AG10803 (cell line): Measurements from ENCODE around the gene L3MBTL2.

Experiments used
- DNase-seq: peaks from one replicate; pipeline ENCODE4 v3.0.0; 2010; ENCODE audit warnings: low read depth
- H3K4me3 ChIP-seq: 2 replicates; pipeline ENCODE4 v1.5.1; 2011; ENCODE audit warnings: mild to moderate bottlenecking, low read length, control low read depth
- TF ChIP-seq, protein P1 (sequence below): conservative IDR thresholded peaks from 2 replicates; pipeline ENCODE4 v1.5.1; 2011; ENCODE audit warnings: mild to moderate bottlenecking, low read length, control low read depth, inconsistent platforms

The L3MBTL2 gene

DNA sequence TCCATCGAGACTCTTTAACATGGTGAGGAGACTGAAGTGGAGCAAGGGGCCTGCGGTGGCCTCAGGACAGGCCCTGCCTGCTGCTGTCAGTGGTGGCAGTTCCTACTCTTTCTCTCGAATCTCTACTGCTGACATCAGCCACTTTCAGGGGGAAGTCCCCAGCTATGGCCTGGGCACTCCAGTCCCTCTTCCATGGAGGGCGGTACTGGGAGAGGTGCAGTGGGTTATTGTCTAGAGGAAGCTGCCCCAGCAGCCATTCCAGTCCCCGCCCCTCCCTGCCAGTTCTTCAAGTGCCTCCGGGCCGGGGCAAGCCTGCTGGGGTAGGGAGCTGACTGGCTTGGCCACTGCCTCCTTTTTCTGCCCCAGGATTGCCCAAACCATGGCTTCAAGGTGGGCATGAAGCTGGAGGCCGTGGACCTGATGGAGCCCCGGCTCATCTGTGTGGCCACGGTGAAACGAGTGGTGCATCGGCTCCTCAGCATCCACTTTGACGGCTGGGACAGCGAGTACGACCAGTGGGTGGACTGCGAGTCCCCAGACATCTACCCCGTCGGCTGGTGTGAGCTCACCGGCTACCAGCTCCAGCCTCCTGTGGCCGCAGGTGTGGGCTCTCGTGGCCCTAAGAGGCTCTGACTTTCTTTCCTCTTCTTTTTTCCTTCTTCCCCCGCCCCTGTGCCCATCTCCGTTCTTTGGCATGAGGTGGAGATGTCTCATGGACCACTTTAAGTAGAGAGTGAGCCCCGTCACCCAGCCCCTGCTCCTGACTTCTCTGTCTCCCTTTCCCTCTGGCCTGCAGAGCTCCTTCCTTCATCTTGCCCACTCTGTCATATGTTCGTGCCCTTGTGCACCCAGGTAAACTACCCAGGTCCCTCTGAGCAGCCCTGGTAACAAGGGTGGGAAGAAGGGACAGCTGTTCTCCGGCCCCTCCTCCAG lies 21.9 kb downstream of the L3MBTL2 start:
- no peak overlapping the region for H3K4me3 ChIP-seq
- TF ChIP-seq, protein P1, sequence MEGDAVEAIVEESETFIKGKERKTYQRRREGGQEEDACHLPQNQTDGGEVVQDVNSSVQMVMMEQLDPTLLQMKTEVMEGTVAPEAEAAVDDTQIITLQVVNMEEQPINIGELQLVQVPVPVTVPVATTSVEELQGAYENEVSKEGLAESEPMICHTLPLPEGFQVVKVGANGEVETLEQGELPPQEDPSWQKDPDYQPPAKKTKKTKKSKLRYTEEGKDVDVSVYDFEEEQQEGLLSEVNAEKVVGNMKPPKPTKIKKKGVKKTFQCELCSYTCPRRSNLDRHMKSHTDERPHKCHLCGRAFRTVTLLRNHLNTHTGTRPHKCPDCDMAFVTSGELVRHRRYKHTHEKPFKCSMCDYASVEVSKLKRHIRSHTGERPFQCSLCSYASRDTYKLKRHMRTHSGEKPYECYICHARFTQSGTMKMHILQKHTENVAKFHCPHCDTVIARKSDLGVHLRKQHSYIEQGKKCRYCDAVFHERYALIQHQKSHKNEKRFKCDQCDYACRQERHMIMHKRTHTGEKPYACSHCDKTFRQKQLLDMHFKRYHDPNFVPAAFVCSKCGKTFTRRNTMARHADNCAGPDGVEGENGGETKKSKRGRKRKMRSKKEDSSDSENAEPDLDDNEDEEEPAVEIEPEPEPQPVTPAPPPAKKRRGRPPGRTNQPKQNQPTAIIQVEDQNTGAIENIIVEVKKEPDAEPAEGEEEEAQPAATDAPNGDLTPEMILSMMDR, result no peak
- DNase-seq, result no peak

DNA sequence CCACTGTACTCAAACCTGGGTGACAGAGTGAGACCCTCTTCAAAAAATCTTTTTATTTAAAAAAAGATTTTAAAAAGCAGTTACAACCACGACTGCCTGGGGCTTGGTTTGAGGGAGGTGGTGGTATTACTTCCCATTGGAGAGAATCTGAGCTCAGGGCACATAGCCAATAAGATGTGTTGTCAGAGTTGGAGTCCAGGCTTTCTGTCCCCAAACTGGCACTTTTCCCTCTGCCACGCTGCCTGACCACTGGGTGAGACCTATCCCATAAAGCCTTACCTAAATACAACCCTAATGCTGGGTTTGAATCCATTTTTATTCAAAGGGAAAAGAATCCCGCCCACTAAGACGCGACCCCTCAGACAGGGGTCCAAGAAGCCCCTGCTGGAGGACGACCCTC lies 24.1 kb downstream of the L3MBTL2 start:
- H3K4me3 ChIP-seq, result no peak overlapping the region
- DNase-seq, result no peak
- TF ChIP-seq, protein P1, result no peak

DNA sequence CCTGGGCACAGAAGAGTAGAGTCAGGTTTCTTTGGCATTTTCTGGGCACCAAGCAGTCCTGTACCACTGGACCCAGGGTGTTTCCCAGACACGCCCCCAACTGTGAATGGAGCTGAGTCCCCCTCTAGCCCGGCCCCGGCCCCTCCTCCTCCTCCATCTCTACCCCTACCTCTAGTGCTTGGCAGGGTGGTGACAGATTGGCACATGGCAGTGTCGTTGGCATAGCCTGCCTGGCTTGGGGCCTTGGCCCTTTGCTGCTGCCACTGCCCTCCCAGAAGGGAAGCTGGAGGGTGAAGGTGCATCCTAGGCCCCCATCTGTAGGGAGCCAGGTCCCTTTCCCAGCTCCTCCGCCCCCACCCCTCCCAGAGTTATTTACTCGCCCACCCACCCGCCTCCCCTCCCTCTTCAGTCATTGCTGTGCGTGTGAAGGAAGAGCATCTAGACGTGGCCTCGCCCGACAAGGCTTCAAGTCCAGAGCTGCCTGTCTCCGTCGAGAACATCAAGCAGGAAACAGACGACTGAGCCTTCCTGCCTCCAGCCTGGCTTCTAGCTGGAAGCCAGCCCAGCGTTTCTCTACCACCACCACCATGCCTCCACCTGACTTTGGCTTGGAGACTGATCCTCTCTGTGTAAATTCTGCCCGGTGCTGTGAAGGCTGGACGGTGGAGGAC lies 24.8 kb downstream of the L3MBTL2 start:
- DNase-seq, result no peak

DNA sequence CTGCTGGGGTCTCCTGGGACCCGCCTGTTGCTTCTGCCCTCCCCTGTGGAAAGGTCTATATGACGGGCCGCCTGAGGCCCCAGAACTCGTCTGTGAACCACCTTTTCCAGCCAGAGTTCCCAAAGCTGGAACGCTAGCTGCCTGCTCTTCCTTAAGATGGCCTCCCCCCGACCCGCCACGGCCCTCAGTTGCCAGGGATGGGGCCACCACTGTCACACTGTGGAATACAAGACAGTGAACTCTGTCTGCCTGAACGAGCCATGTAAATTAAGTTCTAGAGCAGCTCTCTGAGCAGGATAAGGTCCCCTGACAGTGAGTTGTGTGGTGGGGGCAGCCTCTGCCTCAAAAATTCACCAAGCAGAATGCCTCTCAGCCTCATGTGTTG lies 25.3 kb downstream of the L3MBTL2 start:
- no peak for DNase-seq
- TF ChIP-seq, protein P1, result no peak
- H3K4me3 ChIP-seq, result no peak overlapping the region

More for the DNA sequence above, 24.8 kb downstream of the L3MBTL2 start:
- TF ChIP-seq, protein P1, result no peak
- no peak overlapping the region for H3K4me3 ChIP-seq

DNA sequence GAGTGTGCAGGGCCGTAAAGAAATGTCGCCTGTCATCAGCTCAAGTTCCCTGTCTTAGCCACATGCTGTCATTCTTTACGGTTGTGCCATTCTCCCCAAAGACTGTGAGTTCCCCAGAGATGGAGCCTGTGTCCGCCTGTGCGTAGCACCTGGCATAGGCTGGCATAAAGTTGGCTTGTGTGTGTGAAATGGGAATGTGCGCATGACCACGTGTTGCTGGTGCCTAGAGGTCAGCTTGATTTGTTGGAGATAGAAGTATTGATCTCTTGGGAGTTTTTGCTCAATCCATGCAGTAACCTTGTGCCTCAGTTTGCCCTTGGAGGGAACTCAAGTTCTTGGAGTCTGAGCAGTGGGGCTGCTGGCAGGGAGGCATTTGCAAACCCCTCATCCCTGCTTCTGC lies 26.3 kb downstream of the L3MBTL2 start:
- no peak for DNase-seq
- TF ChIP-seq, protein P1, result no peak
- H3K4me3 ChIP-seq, result no peak overlapping the region

DNA sequence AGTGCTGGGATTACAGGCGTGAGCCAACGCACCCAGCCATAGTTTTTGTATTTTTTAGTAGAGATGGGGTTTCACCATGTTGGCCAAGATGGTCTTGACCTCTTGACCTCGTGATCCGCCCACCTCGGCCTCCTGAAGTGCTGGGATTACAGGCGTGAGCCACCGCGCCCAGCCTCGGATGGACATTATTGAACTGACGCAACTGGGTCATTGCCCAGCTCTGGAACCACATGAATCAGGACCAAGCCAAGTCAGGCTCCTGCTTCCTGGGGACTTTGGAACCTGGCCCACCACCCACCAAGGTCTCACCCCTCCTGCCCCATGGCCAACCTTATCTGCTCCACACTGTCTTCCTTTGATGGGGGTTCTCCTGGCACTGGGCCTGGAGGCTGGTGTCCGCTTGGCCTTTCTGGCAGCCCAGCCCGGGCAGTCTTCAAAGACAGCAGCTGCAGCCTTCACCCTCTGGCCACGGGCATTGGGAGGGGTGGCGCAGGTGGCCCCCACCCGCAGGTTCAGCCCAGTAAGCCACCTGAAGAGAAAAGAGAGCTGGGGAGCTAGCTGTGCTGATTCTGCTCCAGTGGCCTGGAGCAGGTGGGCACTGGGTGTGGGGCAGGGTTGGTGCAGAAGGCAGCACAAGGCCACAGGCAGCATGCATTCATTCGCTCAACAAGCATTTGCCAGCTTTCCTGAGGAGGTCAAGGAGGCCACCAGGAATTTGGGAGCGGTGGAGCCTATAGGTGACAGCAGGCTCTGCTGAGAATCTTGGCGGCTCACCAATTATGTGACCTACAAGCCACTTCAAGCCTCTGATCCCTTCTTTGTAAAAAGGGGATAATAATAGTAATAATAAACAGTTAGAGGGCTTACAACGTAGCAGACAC lies 29.9 kb downstream of the L3MBTL2 start:
- TF ChIP-seq, protein P1, result no peak
- DNase-seq, result no peak

More for the DNA sequence above, 29.9 kb downstream of the L3MBTL2 start:
- H3K4me3 ChIP-seq, result no peak overlapping the region
